Activated naive CD4-positive, alpha-beta T cell (primary cell): ENCODE results near the gene ZNF577.
"Not testable (repeated sequence)": the region's sequence is repeated elsewhere in the genome, so short reads cannot be mapped to it uniquely, and the experiment has no call there.

Experiments
- DNase-seq, 4 experiments: peaks; one replicate each; lab custom pipeline; 2025; lab: John Stamatoyannopoulos, UW

Gene ZNF577

DNA sequence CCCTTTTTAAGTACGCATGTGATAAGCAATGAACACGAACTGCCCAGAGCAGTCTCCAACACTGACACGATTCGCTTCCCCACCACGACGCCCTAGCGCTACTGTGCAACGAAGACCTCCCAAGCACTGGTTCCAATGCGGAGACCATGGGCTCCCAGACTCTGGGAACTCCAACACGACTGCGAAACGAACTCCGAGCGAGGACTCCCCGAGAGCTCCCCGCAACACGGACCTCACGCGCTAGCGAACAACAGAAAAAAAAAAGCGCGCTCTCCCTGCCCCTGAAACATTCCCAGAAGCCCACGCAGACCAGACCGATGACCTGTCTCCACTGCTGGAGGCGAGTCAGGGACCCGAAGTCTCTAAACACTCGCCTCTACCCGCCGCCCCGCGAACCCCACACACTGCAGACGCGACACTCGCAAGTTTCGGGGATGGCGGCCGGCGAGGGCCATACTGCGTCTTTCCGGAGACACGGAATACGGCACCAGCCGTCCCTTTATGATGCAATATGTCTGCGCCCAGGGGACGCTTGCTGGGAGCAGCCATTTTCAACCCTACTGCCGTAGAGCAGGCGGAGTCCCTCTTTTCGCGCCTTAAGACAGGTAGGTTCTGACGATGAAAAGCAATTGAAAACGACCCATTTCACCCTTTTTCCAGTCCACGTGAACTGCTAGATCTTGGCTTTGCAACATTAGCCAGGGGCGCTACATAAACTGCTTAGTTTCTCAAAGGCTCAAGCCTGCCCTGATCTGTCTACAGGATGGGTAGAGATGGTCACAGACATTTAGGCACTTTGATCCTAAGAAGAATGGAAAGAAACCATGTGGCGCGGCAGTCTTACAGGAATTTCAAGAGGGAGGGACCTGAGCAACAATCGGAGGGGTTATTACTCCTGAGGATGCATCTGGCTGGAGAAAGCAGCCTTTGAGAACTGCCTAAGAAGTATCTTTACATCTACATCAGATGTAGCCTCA is at the start of gene ZNF577:
TSS of gene ZNF577 (minus strand) at position 430 of the 977 bp plus-strand sequence. CDS start 7,569 bp downstream, outside the sequence.
- DNase-seq, result peak in 3 of 4 experiments; percentile 10 to 31 (median 24)

DNA sequence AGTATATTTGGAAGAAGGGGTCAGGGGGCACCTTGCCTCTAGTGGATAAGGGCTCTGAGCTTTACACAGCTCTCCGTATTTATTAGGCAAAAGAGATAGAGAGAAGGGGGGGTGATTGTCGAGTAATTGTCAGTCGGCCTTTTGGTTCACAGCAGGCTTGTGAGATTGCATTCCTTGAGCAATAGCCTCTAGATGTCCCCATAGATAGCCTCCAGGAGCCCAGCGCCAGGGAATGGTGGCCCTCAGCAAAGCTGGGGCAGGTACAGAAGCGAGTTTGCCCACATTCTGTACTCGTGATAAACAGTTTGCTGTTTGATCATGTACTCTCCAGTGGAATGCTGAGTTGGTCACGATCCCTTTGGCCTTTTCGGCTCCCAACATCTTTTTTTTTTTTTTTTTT is 44.2 kb upstream of the ZNF577 start:
- DNase-seq, result no peak

DNA sequence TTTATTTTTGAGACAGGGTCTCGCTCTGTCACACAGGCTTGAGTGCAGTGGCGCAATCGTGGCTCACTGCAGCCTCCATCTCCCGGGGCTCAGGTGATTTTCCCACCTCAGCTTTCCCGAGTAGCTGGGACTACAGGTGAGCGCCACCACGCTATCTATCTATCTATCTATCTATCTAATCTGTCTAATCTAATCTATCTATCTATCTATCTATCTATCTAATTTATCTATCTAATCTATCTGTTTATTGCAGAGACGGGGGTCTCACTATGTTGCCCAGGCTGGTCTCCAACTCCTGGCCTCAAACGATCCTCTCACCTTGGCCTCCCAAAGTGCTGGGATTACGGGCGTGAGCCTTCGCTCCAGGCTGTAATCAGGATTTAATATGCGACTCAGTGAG is 40.1 kb upstream of the ZNF577 start:
- no peak for DNase-seq

DNA sequence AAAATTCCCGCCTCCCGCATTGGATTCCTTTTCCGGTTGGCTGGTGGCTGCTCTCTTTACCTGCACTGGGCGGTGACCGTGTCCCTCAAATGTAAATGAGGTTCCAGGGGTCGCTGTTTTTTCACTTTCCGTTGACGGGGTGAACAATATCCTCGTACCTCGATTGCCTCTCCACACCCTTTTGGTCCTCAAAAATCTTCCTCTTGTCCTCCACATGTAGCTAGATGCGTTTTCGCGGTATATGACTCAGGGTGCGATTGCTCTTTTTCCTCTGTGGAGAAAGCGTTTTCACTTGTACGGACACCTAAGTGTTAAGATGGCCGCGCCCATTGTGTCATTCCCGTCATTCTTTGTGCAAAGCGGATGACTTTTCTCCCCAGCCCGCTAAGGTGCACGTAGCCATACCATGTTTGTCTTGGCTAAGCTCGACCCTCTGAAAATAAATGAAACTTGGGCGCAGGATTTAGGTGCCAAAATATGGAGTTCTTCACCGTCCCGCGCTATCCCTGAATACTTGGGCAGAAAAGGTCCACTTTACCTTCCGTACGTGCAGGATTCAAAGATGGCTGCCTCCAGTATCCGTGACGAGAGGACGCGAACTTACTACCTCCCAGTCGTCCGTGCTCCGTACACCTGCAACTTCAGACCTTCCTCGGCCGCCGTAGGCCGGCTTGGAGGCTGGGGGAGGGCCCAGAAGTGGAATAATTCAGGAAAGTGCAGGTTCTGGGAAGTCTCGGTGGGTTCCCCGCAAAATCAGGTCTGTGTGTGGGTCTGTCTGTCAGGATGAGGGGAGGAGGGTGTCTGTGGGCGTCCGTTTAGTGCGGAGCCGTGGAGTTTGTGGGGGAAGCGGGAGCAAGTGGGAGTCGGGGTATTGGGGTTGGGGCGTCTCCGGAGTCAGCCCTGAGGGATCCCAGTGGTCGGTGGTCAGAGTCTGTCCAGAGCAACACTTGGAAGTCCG is 39.3 kb upstream of the ZNF577 start, which contains the start of gene ZNF613:
TSS of gene ZNF613 (plus strand) at position 689 of the 958 bp plus-strand sequence. CDS start 8,749 bp downstream, outside the sequence.
- peak; percentile 43 to 75 (median 65) for DNase-seq

DNA sequence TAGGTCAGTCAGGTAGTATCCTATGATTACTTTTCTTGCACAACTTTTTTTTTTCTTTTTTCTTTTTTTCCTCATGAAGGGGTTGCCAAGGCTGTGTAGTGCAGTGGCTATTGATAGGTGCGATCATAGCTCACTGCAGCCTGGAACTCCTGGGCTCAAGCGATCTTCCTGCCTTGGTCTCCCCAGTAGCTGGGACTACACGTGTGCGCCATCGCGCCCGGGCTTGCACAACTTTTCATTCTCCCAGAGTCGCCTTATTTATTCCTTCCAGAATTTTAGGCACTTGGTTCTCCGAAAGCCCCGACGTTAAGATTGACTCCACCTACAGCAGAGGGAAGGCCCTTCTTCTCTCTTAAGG is 38.7 kb upstream of the ZNF577 start:
- DNase-seq, result no peak

DNA sequence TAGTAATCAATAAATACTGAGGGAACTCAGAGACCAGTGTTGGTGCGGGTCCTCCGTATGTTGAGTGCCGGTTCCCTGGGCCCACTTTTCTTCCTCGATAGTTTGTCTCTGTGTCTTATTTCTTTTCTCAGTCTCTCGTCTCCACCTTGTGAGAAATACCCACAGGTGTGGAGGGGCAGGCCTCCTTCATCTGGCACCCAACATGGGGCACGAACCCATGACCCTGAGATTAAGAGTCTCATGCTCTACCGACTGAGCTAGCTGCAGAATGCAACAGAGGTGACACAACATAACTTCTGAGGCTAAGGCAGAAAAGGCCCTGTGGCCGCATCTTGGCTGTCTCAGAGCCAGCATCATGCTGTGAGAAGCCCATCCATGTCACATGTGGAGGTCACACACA is 34.2 kb upstream of the ZNF577 start:
- no peak for DNase-seq

DNA sequence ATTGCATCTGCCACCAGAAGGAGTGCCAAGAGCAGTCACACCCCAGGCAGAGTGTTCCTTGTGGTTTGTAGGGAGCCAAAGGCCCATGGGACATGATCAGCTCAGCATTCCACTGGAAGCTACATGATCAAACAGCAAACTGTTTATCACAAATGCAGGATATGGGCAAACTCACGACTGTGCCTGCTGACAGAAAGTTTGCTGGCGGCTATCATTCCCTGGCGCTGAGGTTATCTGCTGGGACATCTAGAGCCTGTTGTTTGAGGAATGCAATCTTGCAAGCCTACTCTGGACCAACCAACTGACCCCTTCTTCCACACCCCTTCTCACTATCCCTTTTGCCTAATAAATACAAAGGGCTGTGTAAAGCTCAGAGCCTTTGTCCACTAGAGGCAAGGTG is 31.9 kb upstream of the ZNF577 start:
- DNase-seq, result no peak

DNA sequence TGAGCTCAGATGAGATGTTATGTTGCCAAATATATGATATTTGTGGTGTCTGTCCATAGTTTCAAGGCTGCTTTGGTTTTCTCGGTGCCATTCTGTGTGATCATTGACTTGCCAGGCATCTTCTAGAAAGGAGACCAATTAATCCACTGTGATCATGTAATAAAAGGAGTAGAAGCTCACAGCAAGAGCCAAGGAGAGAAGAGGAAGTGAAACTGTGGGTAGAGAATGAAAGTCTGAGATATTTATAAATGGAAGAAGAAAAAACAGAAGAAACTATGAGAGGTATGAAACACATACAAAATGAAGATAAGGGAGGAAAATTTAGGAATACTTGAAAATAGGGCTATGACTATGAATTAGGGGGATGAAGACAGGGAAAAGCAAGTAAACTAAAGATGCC is 28.4 kb upstream of the ZNF577 start:
- DNase-seq, result no peak

DNA sequence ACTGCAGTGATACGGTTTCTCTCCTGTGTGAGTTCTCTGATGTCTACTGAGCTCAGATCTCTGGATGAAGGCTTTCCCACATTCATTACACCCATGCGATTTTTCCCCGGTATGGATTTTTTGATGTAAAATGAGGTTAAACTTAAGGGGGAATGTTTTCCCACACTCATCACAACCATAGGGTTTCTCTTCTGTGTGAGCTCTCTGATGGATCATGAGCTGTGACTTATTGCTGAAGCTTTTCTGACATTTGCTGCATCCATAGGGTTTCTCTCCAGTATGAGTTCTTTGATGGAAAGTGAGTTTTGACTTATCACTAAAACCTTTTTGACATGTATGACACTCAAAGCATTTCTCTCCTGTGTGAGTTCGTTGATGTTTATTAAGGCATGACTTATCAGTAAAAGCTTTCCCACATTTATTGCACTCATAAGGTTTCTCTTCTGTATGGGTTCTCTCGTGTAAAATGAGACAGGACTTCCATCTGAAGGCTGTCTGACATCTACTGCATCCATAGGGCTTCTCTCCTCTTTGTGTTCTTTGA is 27.6 kb upstream of the ZNF577 start:
- DNase-seq, result no peak

DNA sequence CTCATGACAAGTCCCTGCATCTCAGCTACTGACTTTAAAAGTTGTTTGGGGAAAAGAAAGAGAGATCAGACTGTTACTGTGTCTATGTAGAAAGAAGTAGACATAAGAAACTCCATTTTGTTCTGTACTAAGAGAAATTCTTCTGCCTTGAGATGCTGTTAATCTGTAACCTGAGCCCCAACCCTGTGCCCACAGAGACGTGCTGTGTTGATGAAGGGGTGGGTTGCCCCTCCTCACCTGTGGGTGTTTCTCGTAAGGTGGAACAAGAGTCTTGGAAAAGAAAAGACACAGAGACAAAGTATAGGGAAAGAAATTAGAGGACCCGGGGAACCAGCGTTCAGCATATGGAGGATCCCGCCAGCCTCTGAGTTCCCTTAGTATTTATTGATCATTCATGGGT is 20.2 kb upstream of the ZNF577 start:
- not testable (repeated sequence) for DNase-seq

DNA sequence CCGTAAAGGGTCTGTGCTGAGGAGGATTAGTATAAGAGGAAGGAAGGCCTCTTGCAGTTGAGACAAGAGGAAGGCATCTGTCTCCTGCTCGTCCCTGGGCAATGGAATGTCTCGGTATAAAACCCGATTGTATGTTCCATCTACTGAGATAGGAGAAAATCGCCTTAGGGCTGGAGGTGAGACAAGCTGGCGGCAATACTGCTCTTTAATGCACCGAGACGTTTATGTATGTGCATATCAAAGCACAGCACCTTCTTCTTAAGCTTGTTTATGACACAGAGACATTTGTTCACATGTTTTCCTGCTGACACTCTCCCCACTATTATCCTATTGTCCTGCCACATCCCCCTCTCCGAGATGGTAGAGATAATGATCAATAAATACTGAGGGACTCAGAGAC is 18.4 kb upstream of the ZNF577 start:
- DNase-seq, result not testable (repeated sequence)

DNA sequence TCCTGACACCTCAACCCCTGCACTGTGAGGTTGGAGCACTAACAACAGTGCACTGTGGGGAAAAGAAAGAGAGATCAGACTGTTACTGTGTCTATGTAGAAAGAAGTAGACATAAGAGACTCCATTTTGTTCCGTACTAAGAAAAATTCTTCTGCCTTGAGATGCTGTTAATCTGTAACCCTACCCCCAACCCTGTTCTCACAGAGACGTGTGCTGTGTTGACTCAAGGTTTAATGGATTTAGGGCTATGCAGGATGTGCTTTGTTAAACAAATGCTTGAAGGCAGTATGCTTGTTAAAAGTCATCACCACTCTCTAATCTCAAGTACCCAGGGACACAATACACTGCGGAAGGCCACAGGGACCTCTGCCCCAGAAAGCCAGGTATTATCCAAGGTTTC is 17.9 kb upstream of the ZNF577 start:
- DNase-seq, result not testable (repeated sequence)

DNA sequence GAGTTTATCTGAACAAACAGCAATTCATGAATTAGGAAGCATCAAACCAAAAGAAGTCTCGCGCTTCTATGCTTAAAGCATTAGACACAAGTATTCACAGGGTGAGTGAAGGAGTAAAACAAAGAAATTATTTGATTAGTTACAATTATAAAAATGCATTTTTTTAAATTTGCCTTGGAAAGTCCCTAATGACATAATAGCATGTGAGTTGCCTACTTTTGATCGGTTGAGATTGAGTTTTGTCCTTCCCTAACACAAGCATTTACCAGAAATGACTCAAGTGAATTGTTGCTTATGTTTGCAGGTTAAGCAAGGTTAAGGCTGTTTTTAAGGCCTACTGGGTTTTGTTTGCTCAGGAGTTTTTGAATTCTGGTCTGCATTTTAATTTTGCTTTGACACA is 17.5 kb upstream of the ZNF577 start:
- DNase-seq, result no peak

DNA sequence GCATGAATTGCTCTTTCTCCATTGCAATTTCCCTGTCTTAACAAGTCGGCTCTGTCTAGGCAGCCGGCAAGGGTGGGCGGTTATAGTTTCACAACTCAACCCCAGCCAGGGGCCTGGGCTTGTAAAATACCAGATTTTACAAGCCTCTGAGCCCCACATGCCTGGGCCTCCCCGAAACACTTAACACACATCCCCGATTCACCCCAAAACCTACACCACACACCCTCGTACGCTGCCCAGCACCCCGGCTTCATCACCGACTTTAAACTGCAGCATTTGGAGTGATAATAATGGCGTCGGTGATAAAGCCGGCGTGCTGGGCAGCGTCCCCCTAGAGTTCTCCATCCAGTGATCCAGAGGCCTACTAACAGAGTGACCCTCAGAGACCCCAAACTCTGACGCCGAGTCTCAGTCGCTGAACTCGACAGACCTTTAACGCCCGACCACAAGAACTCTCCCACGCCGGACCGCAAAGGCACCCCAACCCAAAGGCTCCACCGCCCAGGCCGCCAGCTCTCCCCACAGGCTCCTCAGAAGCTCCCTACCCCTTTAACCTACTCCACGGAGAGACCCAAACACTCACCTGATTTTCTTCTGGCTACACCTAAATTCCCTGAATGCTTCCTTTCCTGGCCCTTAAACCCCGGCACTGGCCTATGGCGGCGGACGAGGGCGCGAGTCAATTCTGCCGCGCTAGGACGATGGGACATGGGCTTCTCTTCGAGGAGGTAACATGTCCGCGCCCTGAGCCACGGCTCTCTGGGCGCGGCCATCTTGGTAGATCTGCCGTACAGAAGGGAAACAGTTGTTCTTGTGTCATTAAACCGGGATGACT is 16.8 kb upstream of the ZNF577 start, which contains the start of gene ZNF649:
TSS of gene ZNF649 (minus strand) at position 687 of the 835 bp plus-strand sequence. CDS start 4,910 bp downstream, outside the sequence.
- DNase-seq, result peak; percentile 38 to 75 (median 61)

DNA sequence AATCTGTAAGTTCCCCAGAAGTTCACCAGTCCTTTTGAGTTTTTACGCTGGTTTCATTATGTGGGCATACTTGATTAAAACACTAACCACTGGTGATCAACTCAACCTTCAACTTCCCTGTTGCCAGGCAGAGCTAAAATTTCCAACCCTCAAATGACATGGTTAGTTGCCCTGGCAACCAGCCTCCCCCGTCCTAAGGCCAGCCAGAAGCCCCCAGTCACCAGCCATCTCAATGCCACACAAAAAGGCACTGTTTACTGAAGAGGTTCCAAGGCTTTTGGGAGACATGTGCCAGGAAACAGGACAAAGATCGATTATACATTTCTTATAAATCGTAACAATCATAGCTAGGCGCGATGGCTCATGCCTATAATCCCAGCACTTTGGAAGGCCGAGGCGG is 15.4 kb upstream of the ZNF577 start:
- DNase-seq, result no peak

DNA sequence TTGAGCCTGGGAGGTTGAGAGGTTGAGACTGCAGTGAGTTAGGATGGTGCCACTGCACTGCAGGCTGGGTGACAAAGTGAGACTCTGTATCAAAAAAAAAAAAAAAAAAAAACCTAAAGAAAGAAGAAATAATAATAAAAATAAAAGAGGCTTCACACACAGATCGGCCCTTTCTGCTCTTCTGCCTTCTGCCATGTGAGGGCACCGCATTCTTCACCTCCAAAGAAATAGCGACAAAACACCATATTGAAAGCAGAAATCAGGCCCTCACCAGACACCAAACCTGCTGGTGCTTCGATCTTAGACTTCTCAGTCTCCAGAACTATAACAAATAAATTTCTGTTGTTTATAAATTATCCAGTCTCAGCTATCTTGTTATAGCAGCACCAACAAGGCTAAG is 14.1 kb upstream of the ZNF577 start:
- DNase-seq, result no peak

DNA sequence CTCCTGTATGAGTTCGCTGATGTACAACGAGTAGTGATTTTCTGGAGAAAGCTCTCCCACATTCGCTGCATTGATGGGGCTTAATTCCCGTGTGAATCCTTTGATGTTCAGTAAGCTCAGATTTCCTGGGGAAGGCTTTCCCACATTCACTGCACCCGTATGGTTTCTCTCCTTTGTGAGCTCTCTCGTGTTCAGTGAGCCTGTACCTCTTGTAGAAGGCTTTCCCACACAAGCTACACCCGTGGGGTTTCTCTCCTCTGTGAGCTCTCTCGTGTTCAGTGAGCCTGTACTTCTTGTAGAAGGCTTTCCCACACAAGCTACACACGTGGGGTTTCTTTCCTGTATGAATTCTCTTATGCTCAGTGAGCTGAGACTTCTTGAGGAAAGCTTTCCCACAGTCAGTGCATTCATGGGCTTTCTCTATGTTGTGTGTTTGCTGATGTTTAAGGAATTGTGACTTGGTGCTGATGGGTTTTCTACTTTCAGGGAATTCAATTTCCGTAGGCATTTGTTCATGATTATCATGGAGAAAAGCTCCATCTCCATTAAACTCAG is 3.5 kb upstream of the ZNF577 start:
- no peak for DNase-seq

DNA sequence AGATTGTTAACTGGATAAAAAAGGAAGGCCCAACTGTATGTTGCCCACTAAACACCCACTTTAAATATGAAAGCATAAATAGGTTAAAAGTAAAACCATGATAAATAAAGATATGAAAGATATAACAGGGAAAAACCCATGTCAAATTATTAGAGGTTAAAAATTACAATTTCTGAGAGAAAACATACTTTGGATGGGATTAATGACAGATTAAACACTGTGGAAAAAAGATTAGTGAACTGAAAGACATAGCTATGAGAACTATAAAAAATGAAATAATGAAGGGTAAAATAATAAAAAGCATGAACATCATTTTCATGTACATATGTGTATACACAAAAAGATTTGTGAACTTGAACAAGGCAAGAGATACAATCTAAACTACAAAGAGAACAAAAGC is 2.2 kb upstream of the ZNF577 start:
- no peak for DNase-seq

DNA sequence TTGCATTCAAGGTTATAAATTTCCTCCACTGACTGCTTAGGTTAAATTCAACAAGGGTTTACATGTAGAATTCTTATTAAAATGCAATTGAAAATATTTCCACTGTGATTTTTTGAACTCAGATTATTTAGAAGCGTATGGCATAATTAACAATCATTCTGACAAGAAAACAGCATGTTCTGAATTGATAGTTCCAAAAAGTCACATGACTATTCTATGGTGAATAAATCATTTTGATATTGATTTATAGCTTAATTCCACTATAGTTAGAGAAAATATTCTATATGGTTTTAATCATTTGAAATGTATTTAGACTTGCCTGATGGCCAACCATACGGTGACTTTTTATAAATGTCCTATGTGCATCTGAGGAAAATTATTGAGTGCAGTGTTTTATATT is 3.0 kb downstream of the ZNF577 start:
- no peak for DNase-seq

DNA sequence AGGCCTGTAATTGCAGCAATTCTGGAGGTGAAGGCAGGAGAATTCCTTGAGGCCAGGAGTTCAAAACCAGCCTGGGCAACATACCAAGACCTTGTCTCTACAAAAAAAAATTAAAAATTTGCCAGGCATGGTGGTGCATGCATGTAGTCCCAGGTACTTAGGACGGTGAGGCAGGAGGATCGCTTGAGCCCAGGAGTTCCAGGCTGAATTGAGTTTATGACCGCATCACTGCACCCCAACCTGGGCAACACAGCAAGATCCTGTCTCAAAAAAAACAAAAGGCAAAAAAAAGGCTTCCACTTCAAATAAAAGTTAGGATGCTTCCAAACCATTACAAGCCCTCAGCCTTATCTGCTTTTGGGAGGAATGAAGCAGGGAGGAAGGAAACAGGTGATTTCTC is 5.2 kb downstream of the ZNF577 start:
- DNase-seq, result no peak

DNA sequence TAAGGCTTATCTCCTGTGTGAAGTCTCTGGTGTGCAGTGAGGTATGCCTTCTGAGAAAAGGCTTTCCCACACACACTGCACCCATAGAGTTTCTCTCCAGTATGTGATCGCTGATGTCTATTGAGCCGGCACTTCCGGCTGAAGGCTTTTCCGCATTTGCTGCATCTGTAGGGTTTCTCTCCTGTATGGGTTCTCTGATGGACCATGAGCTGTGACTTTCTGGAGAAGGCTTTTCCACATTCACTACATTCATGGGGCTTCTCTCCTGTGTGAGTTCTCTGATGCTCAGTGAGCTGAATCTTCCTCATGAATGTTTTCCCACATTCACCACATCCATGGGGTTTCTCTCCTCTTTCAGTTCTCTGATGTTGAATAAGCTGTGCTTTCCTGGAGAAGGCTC is 14.7 kb downstream of the ZNF577 start:
- DNase-seq, result no peak
